MM.1S (cell line): Measurements from ENCODE around the gene SGPL1.

Source experiments
- EZH2 ChIP-seq: fragments of 300-600 bp; sonication (generic); optimal IDR thresholded peaks from 2 replicates; pipeline ENCODE3; 2017; ENCODE audit warnings: low read depth, mild to moderate bottlenecking, antibody characterized with exemption, low read length, mixed read lengths
- EZH2phosphoT487 ChIP-seq: fragments of 300-600 bp; sonication (generic); IDR thresholded peaks from 2 replicates; pipeline ENCODE4 v1.6.1; 2018; ENCODE audit warnings: antibody characterized with exemption, low read length
- TF ChIP-seq, protein P1 (sequence below): fragments of 300-600 bp; sonication (generic); IDR thresholded peaks from 2 replicates; pipeline ENCODE4 v1.5.1; 2016; ENCODE audit warnings: antibody characterized with exemption, low read length, mixed read lengths

DNA sequence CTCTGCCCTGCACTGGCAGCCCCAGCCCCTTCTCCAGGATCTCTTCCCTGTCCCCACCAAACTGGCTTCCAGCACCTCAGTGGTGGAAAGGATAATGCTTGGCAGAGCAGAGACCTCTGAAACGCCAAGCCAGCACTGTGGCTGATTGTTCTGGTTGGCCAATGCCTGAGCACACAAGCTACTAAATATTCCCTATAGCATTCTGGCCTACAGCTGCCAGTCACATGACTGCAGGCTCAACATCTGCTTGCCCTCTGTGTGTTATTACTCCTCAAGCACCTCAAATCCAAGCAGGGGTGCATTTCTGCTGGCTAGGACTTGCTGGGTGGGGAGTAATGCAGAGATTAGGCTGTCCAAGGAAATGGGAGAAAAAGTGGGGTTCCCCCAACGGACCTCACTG lies 36.7 kb upstream of the SGPL1 start:
- TF ChIP-seq, protein P1, sequence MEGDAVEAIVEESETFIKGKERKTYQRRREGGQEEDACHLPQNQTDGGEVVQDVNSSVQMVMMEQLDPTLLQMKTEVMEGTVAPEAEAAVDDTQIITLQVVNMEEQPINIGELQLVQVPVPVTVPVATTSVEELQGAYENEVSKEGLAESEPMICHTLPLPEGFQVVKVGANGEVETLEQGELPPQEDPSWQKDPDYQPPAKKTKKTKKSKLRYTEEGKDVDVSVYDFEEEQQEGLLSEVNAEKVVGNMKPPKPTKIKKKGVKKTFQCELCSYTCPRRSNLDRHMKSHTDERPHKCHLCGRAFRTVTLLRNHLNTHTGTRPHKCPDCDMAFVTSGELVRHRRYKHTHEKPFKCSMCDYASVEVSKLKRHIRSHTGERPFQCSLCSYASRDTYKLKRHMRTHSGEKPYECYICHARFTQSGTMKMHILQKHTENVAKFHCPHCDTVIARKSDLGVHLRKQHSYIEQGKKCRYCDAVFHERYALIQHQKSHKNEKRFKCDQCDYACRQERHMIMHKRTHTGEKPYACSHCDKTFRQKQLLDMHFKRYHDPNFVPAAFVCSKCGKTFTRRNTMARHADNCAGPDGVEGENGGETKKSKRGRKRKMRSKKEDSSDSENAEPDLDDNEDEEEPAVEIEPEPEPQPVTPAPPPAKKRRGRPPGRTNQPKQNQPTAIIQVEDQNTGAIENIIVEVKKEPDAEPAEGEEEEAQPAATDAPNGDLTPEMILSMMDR: no peak
- no peak for TF ChIP-seq EZH2phosphoT487
- no peak for TF ChIP-seq EZH2
